Measurements from ENCODE around the gene SRPK2.

Gene SRPK2

DNA sequence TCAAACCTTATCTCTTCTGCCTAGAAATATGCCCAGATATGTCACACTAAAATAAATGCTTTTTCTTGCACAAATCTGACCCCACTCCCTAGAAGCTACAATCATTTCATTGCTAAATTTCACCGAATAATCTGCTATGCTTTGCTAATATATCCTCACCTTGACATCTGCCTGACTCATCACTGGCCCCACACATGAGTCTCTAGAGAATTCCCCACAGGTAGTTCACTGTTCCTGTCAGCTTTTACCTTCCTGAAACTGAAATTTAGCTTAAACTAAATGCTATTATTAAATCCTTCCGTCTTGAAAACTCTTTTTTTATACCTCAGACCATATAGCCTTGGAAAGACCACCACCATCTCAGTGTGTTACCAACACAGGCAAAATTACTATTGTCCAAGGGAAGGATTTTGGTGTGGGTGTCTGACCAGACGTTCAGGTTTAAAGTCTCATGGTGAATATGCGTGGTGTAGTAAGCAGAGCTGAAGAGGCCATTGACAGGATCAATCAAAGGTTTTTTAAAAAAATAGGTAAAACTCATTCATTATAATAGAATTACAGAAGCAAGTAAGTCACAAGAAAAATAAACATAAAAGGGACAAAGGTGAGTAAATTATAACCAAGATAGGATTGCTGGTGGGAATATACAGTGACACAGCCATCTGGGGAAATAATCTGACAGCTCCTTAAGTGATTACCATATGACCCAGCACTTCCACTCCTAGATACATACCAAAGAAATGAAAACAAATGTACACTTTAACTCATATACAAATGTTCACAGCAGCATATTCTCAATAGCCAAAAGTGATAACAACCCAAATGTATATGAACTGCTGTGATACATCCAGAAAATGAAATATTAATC, 201.2 kb downstream of the SRPK2 start:
- Histone ChIP-seq H3K27me3 (no peaks in the 10 kb centered on the region), H3K36me3 (no peaks in the 10 kb centered on the region), H3K9me3 (no peaks in the 10 kb centered on the region), H3K4me1 (ENCODE audit: control insufficient read depth in 1 of 2, insufficient read depth in 1 of 2, low read depth in 1 of 2, low read length in 1 of 2) (peaks cover 8 to 14% of the 10 kb centered on the region in 2 experiments), H3K27ac (no peak overlapping the region), H3K4me3 (ENCODE audit: low read depth in 1 of 2, low read length in 1 of 2) (no peak overlapping the region)
- TF ChIP-seq, protein P1, sequence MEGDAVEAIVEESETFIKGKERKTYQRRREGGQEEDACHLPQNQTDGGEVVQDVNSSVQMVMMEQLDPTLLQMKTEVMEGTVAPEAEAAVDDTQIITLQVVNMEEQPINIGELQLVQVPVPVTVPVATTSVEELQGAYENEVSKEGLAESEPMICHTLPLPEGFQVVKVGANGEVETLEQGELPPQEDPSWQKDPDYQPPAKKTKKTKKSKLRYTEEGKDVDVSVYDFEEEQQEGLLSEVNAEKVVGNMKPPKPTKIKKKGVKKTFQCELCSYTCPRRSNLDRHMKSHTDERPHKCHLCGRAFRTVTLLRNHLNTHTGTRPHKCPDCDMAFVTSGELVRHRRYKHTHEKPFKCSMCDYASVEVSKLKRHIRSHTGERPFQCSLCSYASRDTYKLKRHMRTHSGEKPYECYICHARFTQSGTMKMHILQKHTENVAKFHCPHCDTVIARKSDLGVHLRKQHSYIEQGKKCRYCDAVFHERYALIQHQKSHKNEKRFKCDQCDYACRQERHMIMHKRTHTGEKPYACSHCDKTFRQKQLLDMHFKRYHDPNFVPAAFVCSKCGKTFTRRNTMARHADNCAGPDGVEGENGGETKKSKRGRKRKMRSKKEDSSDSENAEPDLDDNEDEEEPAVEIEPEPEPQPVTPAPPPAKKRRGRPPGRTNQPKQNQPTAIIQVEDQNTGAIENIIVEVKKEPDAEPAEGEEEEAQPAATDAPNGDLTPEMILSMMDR (IDR thresholded peaks at IDR 0.05): no peak

DNA sequence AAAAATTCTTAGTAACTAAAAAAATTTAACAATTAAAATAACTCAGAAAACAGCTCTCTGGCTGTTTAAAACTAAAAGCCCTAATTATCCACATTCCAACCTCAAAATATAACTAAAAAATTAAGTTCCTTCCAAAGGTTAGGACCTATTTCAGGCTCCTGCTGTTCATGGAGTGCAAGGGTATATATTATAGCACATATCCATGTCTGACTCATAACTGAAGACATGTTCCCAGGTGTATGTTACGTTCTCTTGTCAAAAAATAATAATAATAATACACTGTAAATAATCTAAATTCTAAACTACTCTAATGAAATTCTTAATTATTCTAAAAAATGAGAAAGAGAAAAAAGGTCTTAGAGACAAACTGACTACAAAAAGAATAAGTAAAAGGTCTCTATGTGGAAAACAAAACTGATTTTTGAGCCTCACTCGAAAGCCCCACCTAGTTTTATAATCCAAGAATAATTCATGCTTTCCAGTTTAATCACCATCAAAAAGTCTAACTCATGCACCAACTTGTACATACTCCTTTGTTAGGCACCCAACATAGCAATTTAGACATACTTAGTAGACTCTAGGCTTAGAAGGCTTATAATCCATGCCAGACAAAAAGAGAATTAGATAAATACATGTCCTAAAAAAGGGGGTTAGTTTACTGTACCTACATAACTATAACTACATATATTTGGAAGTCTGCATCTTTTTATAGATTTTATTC, 203.3 kb downstream of the SRPK2 start:
- Histone ChIP-seq H3K27ac (no peak overlapping the region), H3K36me3 (no peaks in the 10 kb centered on the region), H3K4me3 (ENCODE audit: low read depth in 1 of 2, low read length in 1 of 2) (no peak overlapping the region), H3K9me3 (no peaks in the 10 kb centered on the region), H3K27me3 (no peaks in the 10 kb centered on the region), H3K4me1 (ENCODE audit: control insufficient read depth in 1 of 2, insufficient read depth in 1 of 2, low read depth in 1 of 2, low read length in 1 of 2) (peaks cover 0 to 4% of the 10 kb centered on the region in 2 experiments)
- TF ChIP-seq, protein P1 (IDR thresholded peaks at IDR 0.05): no peak

DNA sequence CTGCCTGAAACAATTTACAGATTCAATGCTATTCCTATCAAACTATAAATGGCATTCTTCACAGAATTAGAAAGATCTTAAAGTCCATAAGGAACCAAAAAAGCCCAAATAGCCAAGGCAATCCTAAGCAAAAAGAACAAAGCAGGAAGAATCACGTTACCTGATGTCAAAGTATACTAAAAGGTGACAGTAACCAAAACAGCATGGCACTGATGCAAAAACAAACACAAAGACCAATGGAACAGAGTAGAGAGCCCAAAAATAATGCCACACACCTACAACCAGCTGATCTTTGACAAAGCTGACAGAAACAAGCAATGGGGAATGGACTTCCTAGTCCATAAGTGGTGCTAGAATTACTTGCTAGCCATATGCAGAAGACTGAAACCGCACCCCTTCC, 208.7 kb downstream of the SRPK2 start:
- no peak overlapping the region for H3K27ac ChIP-seq
- H3K4me3 ChIP-seq (ENCODE audit: low read depth in 1 of 2, low read length in 1 of 2): no peak overlapping the region
- TF ChIP-seq, protein P1 (IDR thresholded peaks at IDR 0.05): no peak
- no peaks in the 10 kb centered on the region for H3K27me3 ChIP-seq
- no peaks in the 10 kb centered on the region for H3K9me3 ChIP-seq
- H3K4me1 ChIP-seq (ENCODE audit: control insufficient read depth in 1 of 2, insufficient read depth in 1 of 2, low read depth in 1 of 2, low read length in 1 of 2): peaks cover 0 to 6% of the 10 kb centered on the region in 2 experiments
- H3K36me3 ChIP-seq: no peaks in the 10 kb centered on the region

DNA sequence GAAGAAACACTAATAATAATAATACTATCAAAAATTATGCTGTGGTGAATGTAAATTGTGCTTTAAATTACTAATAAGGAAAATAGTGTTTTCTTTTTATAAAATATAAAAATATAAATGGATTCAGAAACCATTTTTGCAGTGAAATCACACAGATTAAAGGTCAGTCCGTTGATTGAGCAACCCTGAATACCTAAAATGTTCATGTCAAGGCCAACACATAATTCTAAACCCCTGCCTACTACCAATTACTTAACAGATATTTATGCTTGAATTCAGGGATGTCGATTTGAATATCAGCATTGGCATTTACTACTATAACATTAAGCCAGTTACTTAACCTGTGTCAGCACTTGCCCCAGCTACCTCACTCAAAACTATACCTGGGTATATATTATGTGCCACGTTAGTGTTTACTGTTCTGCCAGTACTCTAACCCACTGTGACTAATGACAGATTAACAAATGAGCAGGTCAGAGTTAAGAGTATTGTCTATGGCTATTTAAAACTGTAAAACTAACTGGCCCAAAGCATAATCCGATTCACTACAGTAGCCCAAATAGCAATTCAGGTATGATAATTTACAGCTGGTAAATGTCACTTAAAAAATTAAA, 209.7 kb downstream of the SRPK2 start:
- TF ChIP-seq, protein P1 (IDR thresholded peaks at IDR 0.05): no peak
- Histone ChIP-seq H3K36me3 (no peaks in the 10 kb centered on the region), H3K27ac (no peak overlapping the region), H3K4me3 (ENCODE audit: low read depth in 1 of 2, low read length in 1 of 2) (no peak overlapping the region), H3K27me3 (no peaks in the 10 kb centered on the region), H3K4me1 (ENCODE audit: control insufficient read depth in 1 of 2, insufficient read depth in 1 of 2, low read depth in 1 of 2, low read length in 1 of 2) (peaks cover 0 to 6% of the 10 kb centered on the region in 2 experiments), H3K9me3 (no peaks in the 10 kb centered on the region)

DNA sequence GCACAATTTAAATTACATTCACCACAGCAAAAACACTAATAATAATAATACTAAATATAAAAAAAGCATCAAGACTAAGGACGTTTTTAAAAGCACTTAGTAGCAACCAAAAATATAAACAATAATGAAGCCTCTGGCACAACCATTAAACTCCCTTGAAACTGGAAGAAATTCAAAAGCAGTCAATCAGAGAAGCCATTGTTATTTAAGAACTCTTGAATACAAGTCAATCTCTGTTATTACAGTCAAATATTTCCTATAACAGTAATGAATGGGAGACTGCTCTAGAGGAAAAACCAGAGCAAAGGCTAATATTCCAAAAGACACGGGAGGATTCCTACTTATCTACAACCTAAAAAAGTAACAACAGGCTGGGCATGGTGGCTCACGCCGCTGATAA, 210.5 kb downstream of the SRPK2 start:
- no peak overlapping the region for H3K4me3 ChIP-seq (ENCODE audit: low read depth in 1 of 2, low read length in 1 of 2)
- no peaks in the 10 kb centered on the region for H3K36me3 ChIP-seq
- no peaks in the 10 kb centered on the region for H3K27me3 ChIP-seq
- no peak overlapping the region for H3K27ac ChIP-seq
- TF ChIP-seq, protein P1 (IDR thresholded peaks at IDR 0.05): no peak
- H3K9me3 ChIP-seq: no peaks in the 10 kb centered on the region
- peaks cover 0 to 6% of the 10 kb centered on the region in 2 experiments for H3K4me1 ChIP-seq (ENCODE audit: control insufficient read depth in 1 of 2, insufficient read depth in 1 of 2, low read depth in 1 of 2, low read length in 1 of 2)
